ENCODE measurements around the gene CADM4. TPM values are rescaled to one million over a fixed set of nuclear protein-coding genes. Genes with fewer than 3 reads are reported as not detected.

The CADM4 gene
- total RNA-seq, 6 donors from 2014 or later, result 6.2 to 9.2 (median 7.8) TPM

DNA sequence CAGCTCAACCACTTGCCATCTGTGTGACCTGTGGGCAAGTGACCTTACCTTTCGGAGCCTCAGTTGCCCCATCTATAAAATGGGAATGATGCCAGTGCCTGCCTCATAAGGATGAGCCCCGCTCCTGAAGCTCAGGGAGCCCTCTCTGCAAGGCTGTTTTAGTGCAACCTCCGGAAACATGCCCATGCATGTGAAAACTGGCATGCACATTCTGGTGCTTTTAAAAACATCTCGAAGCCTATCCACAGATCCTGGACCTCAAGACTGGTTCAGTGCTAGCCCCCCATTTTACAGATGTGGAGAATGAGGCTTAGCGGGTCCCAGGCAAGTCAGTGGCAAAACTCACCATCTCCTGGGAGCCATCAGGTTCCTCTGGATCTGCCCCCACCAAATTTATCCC is 5.6 kb downstream of the CADM4 start:
- ATAC-seq (ENCODE audit: low FRiP score in 2 of 2) (no peak), DNase-seq (no peak)
- Histone ChIP-seq H3K4me1 (peaks cover 0 to 2% (median 0%) of the 10 kb centered on the region in 4 donors), H3K4me3 (no peak overlapping the region), H3K27ac (no peak overlapping the region), H3K9me3 (no peaks in the 10 kb centered on the region), H3K36me3 (no peaks in the 10 kb centered on the region), H3K27me3 (peaks cover 0 to 3% (median 0%) of the 10 kb centered on the region in 4 donors)
- TF ChIP-seq POLR2AphosphoS5 (IDR thresholded peaks at IDR 0.05) (no peak), EP300 (IDR thresholded peaks at IDR 0.05) (no peak)
- TF ChIP-seq, protein P1, sequence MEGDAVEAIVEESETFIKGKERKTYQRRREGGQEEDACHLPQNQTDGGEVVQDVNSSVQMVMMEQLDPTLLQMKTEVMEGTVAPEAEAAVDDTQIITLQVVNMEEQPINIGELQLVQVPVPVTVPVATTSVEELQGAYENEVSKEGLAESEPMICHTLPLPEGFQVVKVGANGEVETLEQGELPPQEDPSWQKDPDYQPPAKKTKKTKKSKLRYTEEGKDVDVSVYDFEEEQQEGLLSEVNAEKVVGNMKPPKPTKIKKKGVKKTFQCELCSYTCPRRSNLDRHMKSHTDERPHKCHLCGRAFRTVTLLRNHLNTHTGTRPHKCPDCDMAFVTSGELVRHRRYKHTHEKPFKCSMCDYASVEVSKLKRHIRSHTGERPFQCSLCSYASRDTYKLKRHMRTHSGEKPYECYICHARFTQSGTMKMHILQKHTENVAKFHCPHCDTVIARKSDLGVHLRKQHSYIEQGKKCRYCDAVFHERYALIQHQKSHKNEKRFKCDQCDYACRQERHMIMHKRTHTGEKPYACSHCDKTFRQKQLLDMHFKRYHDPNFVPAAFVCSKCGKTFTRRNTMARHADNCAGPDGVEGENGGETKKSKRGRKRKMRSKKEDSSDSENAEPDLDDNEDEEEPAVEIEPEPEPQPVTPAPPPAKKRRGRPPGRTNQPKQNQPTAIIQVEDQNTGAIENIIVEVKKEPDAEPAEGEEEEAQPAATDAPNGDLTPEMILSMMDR (IDR thresholded peaks at IDR 0.05), result no peak
- WGBS, 2 donors, result 87 to 88% methylated on average over 1 to 5 of the region's 5 CpGs

DNA sequence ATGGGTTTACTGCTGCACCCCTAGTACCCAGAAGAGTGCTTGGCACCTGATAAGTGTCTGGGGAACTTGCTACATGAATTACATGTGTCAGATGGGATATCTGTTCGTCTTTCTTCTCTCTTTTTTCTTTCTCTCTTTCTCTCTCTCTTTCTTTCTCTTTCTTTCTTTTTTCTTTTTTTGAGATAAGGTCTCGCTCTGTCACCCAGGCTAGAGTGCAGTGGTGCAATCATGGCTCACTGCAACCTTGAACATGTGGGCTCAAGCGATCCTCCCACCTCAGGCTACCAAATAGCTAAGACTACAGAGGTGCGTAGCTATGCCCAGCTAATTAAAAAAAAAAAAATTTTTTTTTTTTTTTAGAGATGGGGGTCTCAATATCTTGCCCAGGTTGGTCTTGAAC is 6.1 kb downstream of the CADM4 start:
- no peaks in the 10 kb centered on the region for H3K27me3 ChIP-seq
- WGBS, 2 donors, result 91 to 97% methylated on average over 4 of the region's 4 CpGs
- H3K4me3 ChIP-seq, result no peak overlapping the region
- no peaks in the 10 kb centered on the region for H3K9me3 ChIP-seq
- TF ChIP-seq POLR2AphosphoS5 (IDR thresholded peaks at IDR 0.05), result no peak
- TF ChIP-seq, protein P1 (IDR thresholded peaks at IDR 0.05), result no peak
- no peak for TF ChIP-seq POLR2A (IDR thresholded peaks at IDR 0.05)
- H3K27ac ChIP-seq, result no peak overlapping the region
- no peaks in the 10 kb centered on the region for H3K4me1 ChIP-seq
- no peaks in the 10 kb centered on the region for H3K36me3 ChIP-seq
- DNase-seq, result no peak
- no peak for ATAC-seq (ENCODE audit: low FRiP score in 2 of 2)

DNA sequence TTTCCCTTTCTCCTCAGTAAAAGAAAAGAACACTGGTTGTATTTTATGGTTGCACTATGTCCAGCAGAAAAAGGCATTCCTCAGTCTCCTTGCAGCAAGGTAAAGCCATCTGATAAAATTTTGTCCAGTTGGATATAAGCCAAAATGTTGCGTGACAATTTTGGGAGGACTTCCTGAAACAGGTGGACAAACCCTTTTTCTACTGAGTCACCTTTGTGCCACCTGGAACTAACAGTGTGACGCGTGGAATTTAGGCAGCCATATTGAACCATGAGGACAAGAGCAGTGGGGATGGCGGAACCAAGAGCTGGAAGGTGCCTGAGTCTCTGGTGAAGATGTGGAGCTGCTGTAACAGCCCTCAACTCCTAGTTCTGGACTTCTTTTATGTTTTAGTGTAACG is 8.2 kb downstream of the CADM4 start:
- no peak for ATAC-seq (ENCODE audit: low FRiP score in 2 of 2)
- no peaks in the 10 kb centered on the region for H3K36me3 ChIP-seq
- no peaks in the 10 kb centered on the region for H3K27me3 ChIP-seq
- H3K4me1 ChIP-seq, result no peaks in the 10 kb centered on the region
- 85 to 91% methylated on average over 5 of the region's 5 CpGs for WGBS, 2 donors
- TF ChIP-seq POLR2AphosphoS5 (IDR thresholded peaks at IDR 0.05) (no peak), EP300 (IDR thresholded peaks at IDR 0.05) (no peak), POLR2A (IDR thresholded peaks at IDR 0.05) (no peak)
- TF ChIP-seq, protein P1 (IDR thresholded peaks at IDR 0.05), result no peak
- no peak for DNase-seq
- no peak overlapping the region for H3K4me3 ChIP-seq
- H3K27ac ChIP-seq, result no peak overlapping the region
- H3K9me3 ChIP-seq, result no peaks in the 10 kb centered on the region

DNA sequence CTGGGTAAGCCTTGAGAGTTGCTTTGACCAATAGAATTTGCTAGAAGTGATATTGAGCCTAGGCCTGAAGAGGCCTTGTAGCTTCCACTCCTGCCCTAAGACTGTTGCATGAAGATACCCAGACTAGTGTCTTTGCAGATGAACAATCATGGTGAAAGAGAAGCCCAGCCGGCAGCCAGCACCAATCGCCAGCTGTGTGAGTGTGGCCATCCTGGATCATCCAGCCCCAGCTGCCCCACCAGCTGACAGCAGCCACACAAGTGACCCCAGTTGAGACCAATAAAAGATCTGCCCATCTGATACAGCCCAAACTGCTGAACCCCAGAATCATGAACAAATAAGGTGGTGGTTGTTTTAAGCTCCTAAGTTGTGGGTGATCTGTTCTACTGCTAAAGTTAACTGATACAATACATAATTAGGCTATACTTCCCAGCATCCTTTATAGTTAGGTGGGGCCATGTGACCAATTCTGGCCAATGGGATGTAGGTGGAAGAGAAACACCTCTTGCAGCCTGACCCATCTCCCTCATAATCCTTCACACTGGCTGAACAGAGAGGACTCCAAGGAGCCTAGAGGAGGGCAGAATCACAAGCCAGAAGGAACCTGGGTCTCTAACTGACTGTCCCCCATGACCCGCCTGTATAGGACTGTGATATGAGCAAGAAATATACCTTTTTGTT is 10.9 kb downstream of the CADM4 start:
- Histone ChIP-seq H3K4me3 (no peak overlapping the region), H3K27ac (no peak overlapping the region), H3K9me3 (no peaks in the 10 kb centered on the region), H3K27me3 (no peaks in the 10 kb centered on the region), H3K4me1 (peaks cover 0 to 5% (median 0%) of the 10 kb centered on the region in 4 donors), H3K36me3 (no peaks in the 10 kb centered on the region)
- ATAC-seq (ENCODE audit: low FRiP score in 2 of 2), result no peak
- WGBS, 2 donors, result 89 to 100% methylated on average over 1 to 3 of the region's 3 CpGs
- no peak for TF ChIP-seq EP300 (IDR thresholded peaks at IDR 0.05)
- no peak for TF ChIP-seq POLR2AphosphoS5 (IDR thresholded peaks at IDR 0.05)
- TF ChIP-seq POLR2A (IDR thresholded peaks at IDR 0.05), result no peak
- TF ChIP-seq, protein P1 (IDR thresholded peaks at IDR 0.05), result no peak
- no peak for DNase-seq

DNA sequence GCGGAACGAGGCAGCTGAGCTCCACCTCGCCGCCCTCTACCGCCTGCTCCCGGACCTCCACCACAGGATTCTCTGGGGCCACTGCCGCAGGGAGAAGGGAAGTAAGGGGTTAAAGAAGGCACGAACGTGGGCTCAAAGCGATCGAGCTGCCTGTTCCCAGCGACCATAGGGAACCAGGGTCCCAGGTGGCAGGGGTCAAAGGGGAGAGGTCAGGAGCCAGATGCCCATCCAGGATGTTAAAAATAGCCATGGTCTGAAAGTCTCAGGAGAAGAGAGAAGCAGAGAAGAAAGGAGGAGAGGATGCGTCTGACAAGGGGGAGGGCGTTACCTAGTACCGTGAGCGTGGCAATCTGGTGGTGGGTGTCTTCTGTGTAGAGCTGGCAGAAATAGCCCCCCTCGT is 12.8 kb downstream of the CADM4 start:
- no peaks in the 10 kb centered on the region for H3K9me3 ChIP-seq
- ATAC-seq (ENCODE audit: low FRiP score in 2 of 2) (no peak), DNase-seq (no peak)
- H3K36me3 ChIP-seq, result no peaks in the 10 kb centered on the region
- no peaks in the 10 kb centered on the region for H3K27me3 ChIP-seq
- no peak overlapping the region for H3K27ac ChIP-seq
- TF ChIP-seq EP300 (IDR thresholded peaks at IDR 0.05) (no peak), POLR2AphosphoS5 (IDR thresholded peaks at IDR 0.05) (no peak), POLR2A (IDR thresholded peaks at IDR 0.05) (no peak)
- TF ChIP-seq, protein P1 (IDR thresholded peaks at IDR 0.05), result no peak
- H3K4me3 ChIP-seq, result no peak overlapping the region
- peaks cover 0 to 5% (median 0%) of the 10 kb centered on the region in 4 donors for H3K4me1 ChIP-seq
- WGBS, 2 donors, result 67 to 73% methylated on average over 17 of the region's 17 CpGs
